ENCODE results near the gene PREX1. TPM values are rescaled to one million over a fixed set of nuclear protein-coding genes. Genes with fewer than 3 reads are reported as not detected.

PREX1 gene
- total RNA-seq, 1 donor from 2014 or later: 2.9 TPM

- Mint-ChIP-seq H3K36me3 (ENCODE audit: insufficient read depth) (no peaks in the 10 kb centered on the region), H3K4me3 (ENCODE audit: low read depth) (no peak overlapping the region), H3K27ac (no peak overlapping the region), H3K4me1 (ENCODE audit: low read depth) (peaks cover 6% of the 10 kb centered on the region), H3K27me3 (no peaks in the 10 kb centered on the region), H3K9me3 (ENCODE audit: low read depth) (no peaks in the 10 kb centered on the region)
- no peak for DNase-seq (ENCODE audit: low spot score, unreplicated experiment)
- TF ChIP-seq, protein P1, sequence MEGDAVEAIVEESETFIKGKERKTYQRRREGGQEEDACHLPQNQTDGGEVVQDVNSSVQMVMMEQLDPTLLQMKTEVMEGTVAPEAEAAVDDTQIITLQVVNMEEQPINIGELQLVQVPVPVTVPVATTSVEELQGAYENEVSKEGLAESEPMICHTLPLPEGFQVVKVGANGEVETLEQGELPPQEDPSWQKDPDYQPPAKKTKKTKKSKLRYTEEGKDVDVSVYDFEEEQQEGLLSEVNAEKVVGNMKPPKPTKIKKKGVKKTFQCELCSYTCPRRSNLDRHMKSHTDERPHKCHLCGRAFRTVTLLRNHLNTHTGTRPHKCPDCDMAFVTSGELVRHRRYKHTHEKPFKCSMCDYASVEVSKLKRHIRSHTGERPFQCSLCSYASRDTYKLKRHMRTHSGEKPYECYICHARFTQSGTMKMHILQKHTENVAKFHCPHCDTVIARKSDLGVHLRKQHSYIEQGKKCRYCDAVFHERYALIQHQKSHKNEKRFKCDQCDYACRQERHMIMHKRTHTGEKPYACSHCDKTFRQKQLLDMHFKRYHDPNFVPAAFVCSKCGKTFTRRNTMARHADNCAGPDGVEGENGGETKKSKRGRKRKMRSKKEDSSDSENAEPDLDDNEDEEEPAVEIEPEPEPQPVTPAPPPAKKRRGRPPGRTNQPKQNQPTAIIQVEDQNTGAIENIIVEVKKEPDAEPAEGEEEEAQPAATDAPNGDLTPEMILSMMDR (IDR thresholded peaks at IDR 0.05; ENCODE audit: unreplicated experiment): no peak
Observed at GRCh38 chr20:48711696-48712464, 115.9 kb downstream of the PREX1 start.

GRCh38 chr20:48711044-48711428, 116.8 kb downstream of the PREX1 start:
- H3K9me3 Mint-ChIP-seq (ENCODE audit: low read depth): no peaks in the 10 kb centered on the region
- no peak for DNase-seq (ENCODE audit: low spot score, unreplicated experiment)
- no peak overlapping the region for H3K27ac Mint-ChIP-seq
- H3K36me3 Mint-ChIP-seq (ENCODE audit: insufficient read depth): no peaks in the 10 kb centered on the region
- H3K27me3 Mint-ChIP-seq: no peaks in the 10 kb centered on the region
- TF ChIP-seq, protein P1 (IDR thresholded peaks at IDR 0.05; ENCODE audit: unreplicated experiment): no peak
- no peak overlapping the region for H3K4me3 Mint-ChIP-seq (ENCODE audit: low read depth)
- peaks cover 6% of the 10 kb centered on the region for H3K4me1 Mint-ChIP-seq (ENCODE audit: low read depth)

GRCh38 chr20:48710341-48711043, 117.3 kb downstream of the PREX1 start:
- H3K27ac Mint-ChIP-seq: no peak overlapping the region
- TF ChIP-seq, protein P1 (IDR thresholded peaks at IDR 0.05; ENCODE audit: unreplicated experiment): no peak
- H3K9me3 Mint-ChIP-seq (ENCODE audit: low read depth): no peaks in the 10 kb centered on the region
- H3K4me3 Mint-ChIP-seq (ENCODE audit: low read depth): no peak overlapping the region
- no peak for DNase-seq (ENCODE audit: low spot score, unreplicated experiment)
- no peaks in the 10 kb centered on the region for H3K27me3 Mint-ChIP-seq
- no peaks in the 10 kb centered on the region for H3K36me3 Mint-ChIP-seq (ENCODE audit: insufficient read depth)
- peaks cover 6% of the 10 kb centered on the region for H3K4me1 Mint-ChIP-seq (ENCODE audit: low read depth)

DNA sequence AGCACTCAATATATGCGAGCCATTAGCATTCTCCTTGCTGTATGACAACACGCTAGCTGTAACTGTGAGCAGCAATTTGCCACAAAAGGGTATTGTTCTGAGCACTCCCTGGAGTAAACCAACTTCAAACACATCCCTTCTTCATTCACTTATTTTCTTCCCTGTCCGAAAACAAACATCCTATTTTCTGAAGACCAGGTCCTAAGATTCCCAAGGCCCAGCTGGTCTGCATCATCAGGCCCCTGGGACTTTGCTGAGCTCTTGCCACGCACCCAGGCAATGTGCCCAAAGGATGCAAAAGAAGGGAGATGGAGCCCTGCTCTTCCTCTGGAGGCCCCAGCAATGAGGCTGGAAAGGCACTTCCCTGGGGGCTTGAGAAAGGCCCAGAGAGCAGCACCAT, 118.1 kb downstream of the PREX1 start:
- no peak overlapping the region for H3K27ac Mint-ChIP-seq

DNA sequence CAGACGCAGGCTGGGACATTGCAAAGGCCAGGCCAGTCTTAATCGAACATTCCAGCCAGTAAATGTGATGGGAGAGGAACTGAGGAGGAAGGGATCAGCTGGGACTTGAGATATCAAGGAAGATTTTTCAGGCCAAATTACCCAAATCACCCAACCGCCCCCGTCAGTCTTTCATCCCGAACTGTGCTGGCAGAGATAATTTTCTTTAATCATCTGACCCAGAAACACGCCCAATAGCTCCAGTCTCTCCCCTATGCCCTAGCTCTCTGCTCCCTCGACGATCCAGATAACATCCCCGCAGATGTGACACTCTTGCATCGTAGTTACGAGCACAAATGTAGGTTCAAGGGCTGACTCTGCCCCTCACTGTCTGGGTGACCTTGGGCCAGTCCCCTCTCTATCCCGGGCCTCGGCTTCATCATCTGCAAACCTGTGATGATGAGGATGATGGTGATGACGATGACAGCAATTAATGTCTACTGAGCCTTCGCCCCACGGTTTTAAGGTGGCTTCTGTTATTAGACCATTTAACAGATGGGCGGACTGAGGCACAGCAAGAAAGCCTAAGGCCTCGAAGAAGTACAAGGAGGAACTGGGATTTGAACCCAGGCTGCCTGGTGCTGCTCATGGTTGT, 118.6 kb downstream of the PREX1 start:
- Mint-ChIP-seq H3K4me3 (ENCODE audit: low read depth) (no peak overlapping the region), H3K36me3 (ENCODE audit: insufficient read depth) (no peaks in the 10 kb centered on the region), H3K27ac (no peak overlapping the region), H3K4me1 (ENCODE audit: low read depth) (peaks cover 9% of the 10 kb centered on the region), H3K9me3 (ENCODE audit: low read depth) (no peaks in the 10 kb centered on the region), H3K27me3 (no peaks in the 10 kb centered on the region)
- DNase-seq (ENCODE audit: low spot score, unreplicated experiment): no peak
- TF ChIP-seq, protein P1 (IDR thresholded peaks at IDR 0.05; ENCODE audit: unreplicated experiment): no peak

More for the DNA sequence above, 118.1 kb downstream of the PREX1 start:
- TF ChIP-seq, protein P1 (IDR thresholded peaks at IDR 0.05; ENCODE audit: unreplicated experiment): no peak
- Mint-ChIP-seq H3K4me1 (ENCODE audit: low read depth) (peaks cover 9% of the 10 kb centered on the region), H3K4me3 (ENCODE audit: low read depth) (no peak overlapping the region), H3K36me3 (ENCODE audit: insufficient read depth) (no peaks in the 10 kb centered on the region), H3K27me3 (no peaks in the 10 kb centered on the region), H3K9me3 (ENCODE audit: low read depth) (no peaks in the 10 kb centered on the region)
- DNase-seq (ENCODE audit: low spot score, unreplicated experiment): no peak

Measured in progenitor cell of endocrine pancreas (in vitro differentiated cells).